HEK293T (cell line): Measurements from ENCODE around the gene PAM16.
"Not testable (repeated sequence)": the region's sequence is repeated elsewhere in the genome, so short reads cannot be mapped to it uniquely, and the experiment has no call there.

Experiments used
- ARNT ChIP-seq: fragments of 450-650 bp; IDR thresholded peaks from 2 replicates; pipeline ENCODE4 v1.6.1; 2017; ENCODE audit warnings: mild to moderate bottlenecking
- BHLHE40 ChIP-seq: fragments of 450-650 bp; IDR thresholded peaks from 2 replicates; pipeline ENCODE4 v1.6.1; 2016; ENCODE audit warnings: mild to moderate bottlenecking, moderate library complexity, borderline replicate concordance
- ELF4 ChIP-seq: fragments of 450-650 bp; IDR thresholded peaks from 2 replicates; pipeline ENCODE4 v1.6.1; 2017; ENCODE audit warnings: antibody characterized with exemption
- FOXA1 ChIP-seq: fragments of 450-650 bp; IDR thresholded peaks from 2 replicates; pipeline ENCODE4 v1.6.1; 2016; ENCODE audit warnings: mild to moderate bottlenecking
- FOXK2 ChIP-seq: fragments of 450-650 bp; IDR thresholded peaks from 2 replicates; pipeline ENCODE4 v1.6.1; 2016; ENCODE audit warnings: mild to moderate bottlenecking
- FOXM1 ChIP-seq: fragments of 450-650 bp; IDR thresholded peaks from 2 replicates; pipeline ENCODE4 v1.6.1; 2017; ENCODE audit warnings: mild to moderate bottlenecking, borderline replicate concordance
- HDGF ChIP-seq: fragments of 450-650 bp; IDR thresholded peaks from 2 replicates; pipeline ENCODE4 v1.6.1; 2017; ENCODE audit warnings: antibody characterized with exemption, borderline replicate concordance
- L3MBTL2 ChIP-seq: fragments of 450-650 bp; conservative IDR thresholded peaks from 2 replicates; pipeline ENCODE4 v1.6.1; 2016; ENCODE audit warnings: mild to moderate bottlenecking
- LEF1 ChIP-seq: fragments of 450-650 bp; IDR thresholded peaks from 2 replicates; pipeline ENCODE4 v1.6.1; 2017; ENCODE audit warnings: mild to moderate bottlenecking, borderline replicate concordance
- NFRKB ChIP-seq: fragments of 450-650 bp; IDR thresholded peaks from 2 replicates; pipeline ENCODE4 v1.6.1; 2016; ENCODE audit warnings: mild to moderate bottlenecking, moderate library complexity
- SP1 ChIP-seq: fragments of 450-650 bp; IDR thresholded peaks from 2 replicates; pipeline ENCODE4 v1.6.1; 2017
- SUZ12 ChIP-seq: fragments of 450-650 bp; IDR thresholded peaks from 2 replicates; pipeline ENCODE4 v1.6.1; 2016; ENCODE audit warnings: mild to moderate bottlenecking
- TARDBP ChIP-seq: fragments of 450-650 bp; IDR thresholded peaks from 2 replicates; pipeline ENCODE4 v1.6.1; 2016
- TF ChIP-seq, protein P1 (sequence below): fragments of 450-650 bp; IDR thresholded peaks from 2 replicates; pipeline ENCODE4 v1.6.1; 2016

DNA sequence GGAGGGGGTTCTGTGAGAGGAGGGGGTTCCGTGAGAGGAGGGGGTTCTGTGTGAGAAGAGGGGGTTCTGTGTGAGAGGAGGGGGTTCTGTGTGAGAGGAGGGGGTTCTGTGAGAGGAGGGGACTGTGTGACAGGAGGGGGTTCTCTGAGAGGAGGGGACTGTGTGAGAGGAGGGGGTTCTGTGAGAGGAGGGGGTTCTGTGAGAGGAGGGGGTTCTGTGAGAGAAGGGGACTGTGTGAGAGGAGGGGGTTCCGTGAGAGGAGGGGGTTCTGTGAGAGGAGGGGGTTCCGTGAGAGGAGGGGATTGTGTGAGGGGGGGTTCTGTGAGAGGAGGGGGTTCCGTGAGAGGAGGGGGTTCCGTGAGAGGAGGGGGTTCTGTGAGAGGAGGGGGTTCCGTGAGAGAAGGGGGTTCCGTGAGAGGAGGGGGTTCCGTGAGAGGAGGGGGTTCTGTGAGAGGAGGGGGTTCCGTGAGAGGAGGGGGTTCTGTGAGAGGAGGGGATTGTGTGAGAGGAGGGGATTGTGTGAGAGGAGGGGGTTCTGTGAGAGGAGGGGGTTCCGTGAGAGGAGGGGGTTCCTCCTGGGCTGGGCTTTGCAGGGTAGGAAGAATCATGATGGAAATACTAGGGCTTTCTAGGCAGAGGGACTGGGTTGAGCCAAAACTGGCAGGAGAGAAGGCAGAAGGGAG, 6.7 kb downstream of the PAM16 start:
- TF ChIP-seq, protein P1, sequence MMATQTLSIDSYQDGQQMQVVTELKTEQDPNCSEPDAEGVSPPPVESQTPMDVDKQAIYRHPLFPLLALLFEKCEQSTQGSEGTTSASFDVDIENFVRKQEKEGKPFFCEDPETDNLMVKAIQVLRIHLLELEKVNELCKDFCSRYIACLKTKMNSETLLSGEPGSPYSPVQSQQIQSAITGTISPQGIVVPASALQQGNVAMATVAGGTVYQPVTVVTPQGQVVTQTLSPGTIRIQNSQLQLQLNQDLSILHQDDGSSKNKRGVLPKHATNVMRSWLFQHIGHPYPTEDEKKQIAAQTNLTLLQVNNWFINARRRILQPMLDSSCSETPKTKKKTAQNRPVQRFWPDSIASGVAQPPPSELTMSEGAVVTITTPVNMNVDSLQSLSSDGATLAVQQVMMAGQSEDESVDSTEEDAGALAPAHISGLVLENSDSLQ: not testable (repeated sequence)
- not testable (repeated sequence) for TF ChIP-seq L3MBTL2, FOXM1, ELF4, HDGF, SUZ12, FOXA1, ARNT, LEF1, NFRKB, BHLHE40, TARDBP, SP1, FOXK2
